K562 (cell line): ENCODE measurements around the gene ATPAF2. TPM values are rescaled to one million over a fixed set of nuclear protein-coding genes. Genes with fewer than 3 reads are reported as not detected.

Experiments used
- ATAC-seq: fragments of 200-7000 bp; cut with Tn5 transposase; 3 replicates; pipeline ENCODE4 v1.9.1; 2020; ENCODE audit warnings: moderate library complexity
- BruUV-seq: library from RNA; stranded (reverse); fragments of 400-500 nt; replicated peaks from 2 replicates; lab custom pipeline; 2021; lab: Mats Ljungman, UMichigan
- CTCF ChIA-PET: fragments of 300-600 bp; formaldehyde crosslinking; extraction: SDS; loops from one replicate; lab custom pipeline; 2021; ENCODE audit warnings: low intra/inter-chr PET ratio; lab: Yijun Ruan, JAX
- POLR2A ChIA-PET: fragments of 300-600, 350-650 bp; sonication (Branson Sonifier 250); formaldehyde crosslinking; extraction: SDS; loops from one replicate; lab custom pipeline; 2021; ENCODE audit warnings: antibody characterized with exemption, inconsistent platforms; lab: Yijun Ruan, JAX
- DNase-seq, 4 experiments: peaks; one replicate each; pipeline versions ENCODE4 v3.0.0 to v3.0.0-alpha.2; 2011 to 2018; ENCODE audit warnings: low spot score in 3 of 4, mixed read lengths in 3 of 4; ENCODE audit errors: extremely low read depth in 1 of 4
- FAIRE-seq: peaks from 2 replicates; lab custom pipeline; 2011; peaks lifted over from hg19 to GRCh38; lab: Jason Lieb, UNC
- H2AFZ ChIP-seq: 2 replicates; pipeline ENCODE4 v1.6.0; 2011; ENCODE audit warnings: low read depth, low read length, control low read depth, inconsistent platforms
- H3K27ac ChIP-seq: fragments of 200-600 bp; 3 replicates; pipeline ENCODE4 v1.8.0; 2011; ENCODE audit warnings: low read depth, mild to moderate bottlenecking, control low read depth, inconsistent platforms, low read length, moderate library complexity, mixed read lengths; ENCODE audit errors: extremely low read depth
- H3K27me3 ChIP-seq, 2 experiments: fragments of 300-600 bp in 1 of 2; 2 replicates in 1 of 2; 3 replicates in 1 of 2; pipeline versions ENCODE4 v1.6.0 to v1.8.0; 2011; ENCODE audit warnings: inconsistent platforms in 2 of 2, low read length in 2 of 2, mild to moderate bottlenecking in 1 of 2, mixed read lengths in 1 of 2, moderate library complexity in 1 of 2; ENCODE audit not compliant: control insufficient read depth in 2 of 2, insufficient read depth in 2 of 2
- H3K36me3 ChIP-seq: fragments of 300-600 bp; 3 replicates; pipeline ENCODE4 v1.8.0; 2011; ENCODE audit warnings: mild to moderate bottlenecking, low read length, inconsistent platforms; ENCODE audit not compliant: control insufficient read depth, insufficient read depth
- H3K4me1 ChIP-seq, 2 experiments: fragments of 200-600 bp in 1 of 2; replicated peaks in 1 of 2; 2 replicates in 1 of 2; 3 replicates in 1 of 2; pipeline versions ENCODE4 v1.5.1 to v1.8.0; 2011; ENCODE audit warnings: inconsistent platforms in 2 of 2, low read length in 2 of 2, mild to moderate bottlenecking in 1 of 2, mixed read lengths in 1 of 2, moderate library complexity in 1 of 2; ENCODE audit not compliant: control insufficient read depth in 2 of 2, insufficient read depth in 2 of 2
- H3K4me2 ChIP-seq: 2 replicates; pipeline ENCODE4 v1.6.1; 2011; ENCODE audit warnings: low read length, control low read depth, inconsistent platforms, mixed read lengths; ENCODE audit not compliant: insufficient read depth
- H3K4me3 ChIP-seq: fragments of 200-600 bp; sonication (generic), shearing (Covaris generic); 2 replicates; pipeline ENCODE4 v1.5.1; 2016; ENCODE audit warnings: control low read depth, inconsistent platforms
- H3K79me2 ChIP-seq: fragments of 200-600 bp; 3 replicates; pipeline ENCODE4 v1.8.0; 2011; ENCODE audit warnings: low read length, inconsistent platforms; ENCODE audit not compliant: control insufficient read depth, insufficient read depth
- H3K9ac ChIP-seq, 2 experiments: 2 replicates each; pipeline versions ENCODE4 v1.6.0 to v1.6.1; 2011; ENCODE audit warnings: low read depth in 2 of 2, low read length in 2 of 2, control low read depth in 1 of 2, inconsistent platforms in 1 of 2, mild to moderate bottlenecking in 1 of 2, mixed read lengths in 1 of 2; ENCODE audit not compliant: insufficient read depth in 1 of 2
- H3K9me1 ChIP-seq: one replicate; pipeline ENCODE4 v1.6.0; 2011; ENCODE audit warnings: inconsistent platforms, mild to moderate bottlenecking, low read length, moderate library complexity; ENCODE audit not compliant: control insufficient read depth, insufficient read depth
- H3K9me3 ChIP-seq: replicated peaks from 2 replicates; pipeline ENCODE4 v1.5.1; 2011; ENCODE audit warnings: low read depth, low read length, inconsistent platforms; ENCODE audit not compliant: control insufficient read depth, insufficient read depth
- H4K20me1 ChIP-seq: replicated peaks from 2 replicates; pipeline ENCODE4 v1.6.1; 2011; ENCODE audit warnings: low read length, inconsistent platforms, mixed read lengths; ENCODE audit not compliant: control insufficient read depth, insufficient read depth
- ATF2 ChIP-seq: sonication (generic); formaldehyde crosslinking; IDR thresholded peaks from 2 replicates; pipeline ENCODE4 v1.8.1; 2022; ENCODE audit warnings: missing genetic modification reagents
- DDX20 ChIP-seq: fragments of 450-650 bp; IDR thresholded peaks from 2 replicates; pipeline ENCODE4 v1.6.1; 2016; ENCODE audit warnings: missing genetic modification characterization, low read depth, mild to moderate bottlenecking, missing compliant biosample characterization, moderate library complexity
- GATAD2B ChIP-seq: fragments of 450-650 bp; IDR thresholded peaks from 2 replicates; pipeline ENCODE4 v1.6.1; 2017; ENCODE audit warnings: mild to moderate bottlenecking, borderline replicate concordance
- HES1 ChIP-seq: fragments of 450-650 bp; IDR thresholded peaks from 2 replicates; pipeline ENCODE4 v1.6.1; 2016; ENCODE audit warnings: low read depth, mild to moderate bottlenecking, moderate library complexity
- PTBP1 ChIP-seq: fragments of 200-400 bp; formaldehyde crosslinking; IDR thresholded peaks from 2 replicates; pipeline ENCODE4 v1.6.1; 2017; ENCODE audit warnings: low read depth, low read length
- RHOXF2B ChIP-seq: fragments of 250-450 bp; sonication (Bioruptor Pico); conservative IDR thresholded peaks from 2 replicates; pipeline ENCODE4 v1.5.1; 2021
- ZNF133 ChIP-seq: fragments of 250-450 bp; sonication (Bioruptor Pico); IDR thresholded peaks from 2 replicates; pipeline ENCODE4 v1.4.0; 2020; ENCODE audit warnings: mild to moderate bottlenecking
- ZNF431 ChIP-seq: sonication (generic); formaldehyde crosslinking; IDR thresholded peaks from 2 replicates; pipeline ENCODE4 v1.8.0; 2022; ENCODE audit warnings: mild to moderate bottlenecking, missing genetic modification reagents
- WGBS: fragments of 100-300 bp; shearing (Covaris generic); methylation state at CpG from one replicate; pipeline ENCODE4 v1.1.6; 2016; ENCODE audit warnings: low coverage, mixed read lengths; ENCODE audit not compliant: insufficient coverage; ENCODE audit errors: missing lambda C conversion rate; 5-methylcytosine and 5-hydroxymethylcytosine counted together
- in situ Hi-C: fragments of 300-500 bp; cut with MboI; formaldehyde crosslinking; loops from 4 replicates; pipeline ENCODE4 v1.15.0; 2018; ENCODE audit warnings: inconsistent platforms, mixed read lengths
- intact Hi-C: fragments of 100-400 bp; cut with micrococcal nuclease; formaldehyde crosslinking; loops from 2 replicates; pipeline ENCODE4 v1.14.2; 2022
- polyA plus RNA-seq, 8 experiments: library from polyadenylated mRNA; depleted of rRNA in 4 of 8; stranded (reverse) in 5 of 8; unstranded in 3 of 8; fragments of >200 nt; fragmentation: Nextera tagmentation in 2 of 8; fragmentation: Illumina TruSeq in 1 of 8; extraction: Ambion mirVana in 2 of 8; extraction: Trizol in 1 of 8; gene quantifications; 2 replicates each; pipeline versions ENCODE4 v1.2.1 to v1.2.3, GENCODE V29; 2011 to 2014; ENCODE audit warnings: inconsistent platforms in 1 of 8, missing spikeins in 1 of 8
- total RNA-seq, 7 experiments: library from RNA; depleted of rRNA in 6 of 7; stranded (reverse); fragments of >200 nt in 6 of 7; fragmentation: Illumina TruSeq in 2 of 7; extraction: Trizol in 2 of 7; gene quantifications; 2 replicates each; pipeline versions ENCODE4 v1.2.1 to v1.2.3, GENCODE V29; 2011 to 2021; ENCODE audit warnings: low replicate concordance in 1 of 7

Gene ATPAF2
- total and polyA plus RNA-seq, 9 of the 15 experiments (the other 6 are each of a cell fraction or from before 2014, with no cell fraction given) = 2.1 to 19.2 (median 11.3) TPM

- Histone ChIP-seq H3K4me3 (no peak overlapping the region), H3K4me2 (no peak overlapping the region), H4K20me1 (0 out of 2 replicates have a peak, but pooled peaks cover 5% of the 10 kb centered on the region), H2AFZ (no peak overlapping the region), H3K9ac (no peak overlapping the region), H3K4me1 (peaks cover 6 to 14% of the 10 kb centered on the region in 2 experiments; a peak in 4 of 5 replicates), H3K27ac (no peak overlapping the region)
- ChIA-PET POLR2A (no interaction called here), CTCF (no interaction called here)
- BruUV-seq = no TSS peak
- intact Hi-C loops = no loop called here
- ATAC-seq (no peak), FAIRE-seq (no peak)
- 83% methylated on average over 5 of the region's 5 CpGs for WGBS
- TF ChIP-seq RHOXF2B (CRISPR knock-in tag) (no peak), PTBP1 (no peak), GATAD2B (no peak), ZNF133 (CRISPR knock-in tag) (no peak), ATF2 (CRISPR knock-in tag) (no peak), ZNF431 (CRISPR knock-in tag) (no peak), HES1 (no peak), DDX20 (tag) (no peak)
- TF ChIP-seq, all 486 proteins: peak for 0
- in situ Hi-C loops = no loop called here
- Histone ChIP-seq H3K9me1 (no peaks in the 10 kb centered on the region), H3K79me2 (no peaks in the 10 kb centered on the region), H3K27me3 (no peaks in the 10 kb centered on the region), H3K9me3 (no peaks in the 10 kb centered on the region), H3K36me3 (peaks cover 8% of the 10 kb centered on the region; the same call in 2 of the 3 replicates)
- DNase-seq = no peak
Measured at GRCh38 chr17:18015593-18015992, 23.4 kb downstream of the ATPAF2 start.
